Tibial nerve (tissue), 4 donors: ENCODE data around the gene INPP4B. TPM values are rescaled to one million over a fixed set of nuclear protein-coding genes. Genes with fewer than 3 reads are reported as not detected.

Experiments
- DNase-seq, 2 donors: peaks; one replicate each; pipeline ENCODE4 v3.0.0-alpha.2; 2019; ENCODE audit warnings: low spot score in 2 of 2
- H3K27ac ChIP-seq, 4 donors: fragments of 200-600 bp; sonication (generic) in 3 of 4; one replicate each; pipeline ENCODE4 v1.5.1; 2017 to 2019; ENCODE audit warnings: mild to moderate bottlenecking in 1 of 4
- H3K27me3 ChIP-seq, 2 donors: fragments of 200-600 bp; sonication (generic) in 1 of 2; one replicate each; pipeline versions ENCODE4 v1.5.1 to v1.6.0; 2017 to 2019
- H3K36me3 ChIP-seq, 3 donors: fragments of 200-600 bp; sonication (generic); one replicate each; pipeline ENCODE4 v1.5.1; 2018 to 2019
- H3K4me1 ChIP-seq, 4 donors: fragments of 200-600 bp; sonication (generic) in 3 of 4; one replicate each; pipeline ENCODE4 v1.5.1; 2017 to 2019
- H3K4me3 ChIP-seq, 4 donors: fragments of 200-600 bp; sonication (generic) in 3 of 4; one replicate each; pipeline ENCODE4 v1.5.1; 2017 to 2019; ENCODE audit warnings: mild to moderate bottlenecking in 1 of 4, moderate library complexity in 1 of 4
- H3K9me3 ChIP-seq, 4 donors: fragments of 200-600 bp; sonication (generic) in 3 of 4; one replicate each; pipeline ENCODE4 v1.5.1; 2017 to 2019
- EP300 ChIP-seq, 2 donors: sonication (generic); formaldehyde crosslinking; IDR thresholded peaks; one replicate each; pipeline ENCODE4 v1.6.1; 2017; ENCODE audit warnings: antibody characterized with exemption in 2 of 2, mild to moderate bottlenecking in 1 of 2
- POLR2A ChIP-seq, 2 donors: fragments of 450-650 bp; IDR thresholded peaks; one replicate each; pipeline ENCODE4 v1.6.1; 2017; ENCODE audit warnings: antibody characterized with exemption in 2 of 2, mild to moderate bottlenecking in 2 of 2, moderate library complexity in 2 of 2
- WGBS, 2 donors: methylation state at CpG; one replicate each; pipeline ENCODE4 v1.1.5; 2018; 5-methylcytosine and 5-hydroxymethylcytosine counted together
- total RNA-seq, 4 donors: library from RNA; depleted of rRNA; stranded (reverse); fragments of >200 nt; gene quantifications; one replicate each; pipeline ENCODE4 v1.1.0, GENCODE V29; 2016
- TF ChIP-seq, protein P1 (sequence below), 5 experiments: fragments of 200-600 bp in 3 of 5; fragments of 450-650 bp in 2 of 5; sonication (generic) in 3 of 5; IDR thresholded peaks; one replicate each; pipeline ENCODE4 v1.5.1; 2016 to 2019; ENCODE audit warnings: antibody characterized with exemption in 5 of 5, mild to moderate bottlenecking in 3 of 5, moderate library complexity in 2 of 5

Gene INPP4B
- total RNA-seq, 4 donors from 2014 or later, result 16.3 to 32.4 (median 24.8) TPM

DNA sequence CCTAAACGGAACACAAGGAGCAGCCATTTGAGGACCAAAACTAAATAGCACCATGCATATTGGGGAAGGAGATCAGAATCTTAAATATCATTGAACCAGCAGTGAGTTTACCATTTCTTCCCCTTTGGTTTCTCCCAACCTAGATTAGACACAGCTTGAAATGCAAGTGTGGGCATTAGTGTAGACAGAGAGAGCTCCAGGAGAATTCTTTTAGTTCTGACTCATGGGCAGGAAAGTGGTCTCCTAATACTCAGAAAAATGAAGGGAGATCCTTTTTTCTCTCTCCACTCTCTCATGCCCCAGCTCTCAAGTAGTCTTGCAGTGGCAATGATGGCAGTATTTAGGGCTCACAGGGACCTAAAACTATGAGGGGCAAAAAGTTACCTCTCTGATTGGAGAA is 567.9 kb downstream of the INPP4B start:
- TF ChIP-seq POLR2A (IDR thresholded peaks at IDR 0.05) (no peak), EP300 (IDR thresholded peaks at IDR 0.05) (no peak)
- TF ChIP-seq, protein P1, sequence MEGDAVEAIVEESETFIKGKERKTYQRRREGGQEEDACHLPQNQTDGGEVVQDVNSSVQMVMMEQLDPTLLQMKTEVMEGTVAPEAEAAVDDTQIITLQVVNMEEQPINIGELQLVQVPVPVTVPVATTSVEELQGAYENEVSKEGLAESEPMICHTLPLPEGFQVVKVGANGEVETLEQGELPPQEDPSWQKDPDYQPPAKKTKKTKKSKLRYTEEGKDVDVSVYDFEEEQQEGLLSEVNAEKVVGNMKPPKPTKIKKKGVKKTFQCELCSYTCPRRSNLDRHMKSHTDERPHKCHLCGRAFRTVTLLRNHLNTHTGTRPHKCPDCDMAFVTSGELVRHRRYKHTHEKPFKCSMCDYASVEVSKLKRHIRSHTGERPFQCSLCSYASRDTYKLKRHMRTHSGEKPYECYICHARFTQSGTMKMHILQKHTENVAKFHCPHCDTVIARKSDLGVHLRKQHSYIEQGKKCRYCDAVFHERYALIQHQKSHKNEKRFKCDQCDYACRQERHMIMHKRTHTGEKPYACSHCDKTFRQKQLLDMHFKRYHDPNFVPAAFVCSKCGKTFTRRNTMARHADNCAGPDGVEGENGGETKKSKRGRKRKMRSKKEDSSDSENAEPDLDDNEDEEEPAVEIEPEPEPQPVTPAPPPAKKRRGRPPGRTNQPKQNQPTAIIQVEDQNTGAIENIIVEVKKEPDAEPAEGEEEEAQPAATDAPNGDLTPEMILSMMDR (IDR thresholded peaks at IDR 0.05), result no peak
- 96 to 100% methylated on average over 1 of the region's 1 CpG for WGBS, 2 donors
- H3K4me3 ChIP-seq, result no peak overlapping the region

DNA sequence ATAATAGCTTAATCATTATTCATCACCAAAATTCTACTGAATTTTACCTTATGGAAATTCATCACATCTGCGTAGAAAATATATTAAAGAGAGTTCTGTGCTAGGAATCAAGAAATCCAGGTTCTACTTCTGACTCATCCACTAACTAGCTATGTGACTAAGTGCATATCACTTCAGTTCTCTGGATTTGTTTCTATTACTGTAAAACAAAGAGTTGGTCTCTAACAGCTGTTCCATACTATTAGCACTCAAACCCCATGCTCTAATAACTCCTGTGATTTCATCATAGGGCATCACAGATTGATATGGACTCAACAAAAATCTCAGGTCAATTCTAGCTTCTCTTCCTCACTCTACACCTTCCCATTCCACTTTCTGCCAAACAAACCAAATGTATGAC is 572.0 kb downstream of the INPP4B start:
- H3K4me3 ChIP-seq, result no peak overlapping the region
- TF ChIP-seq POLR2A (IDR thresholded peaks at IDR 0.05) (no peak), EP300 (IDR thresholded peaks at IDR 0.05) (no peak)
- TF ChIP-seq, protein P1 (IDR thresholded peaks at IDR 0.05), result no peak
- WGBS, 2 donors, result 97 to 100% methylated on average over 1 of the region's 1 CpG

More for the DNA sequence above, 567.9 kb downstream of the INPP4B start:
- no peaks in the 10 kb centered on the region for H3K36me3 ChIP-seq
- H3K9me3 ChIP-seq, result no peaks in the 10 kb centered on the region
- DNase-seq, result no peak
- no peaks in the 10 kb centered on the region for H3K4me1 ChIP-seq
- H3K27ac ChIP-seq, result no peak overlapping the region
- no peaks in the 10 kb centered on the region for H3K27me3 ChIP-seq

DNA sequence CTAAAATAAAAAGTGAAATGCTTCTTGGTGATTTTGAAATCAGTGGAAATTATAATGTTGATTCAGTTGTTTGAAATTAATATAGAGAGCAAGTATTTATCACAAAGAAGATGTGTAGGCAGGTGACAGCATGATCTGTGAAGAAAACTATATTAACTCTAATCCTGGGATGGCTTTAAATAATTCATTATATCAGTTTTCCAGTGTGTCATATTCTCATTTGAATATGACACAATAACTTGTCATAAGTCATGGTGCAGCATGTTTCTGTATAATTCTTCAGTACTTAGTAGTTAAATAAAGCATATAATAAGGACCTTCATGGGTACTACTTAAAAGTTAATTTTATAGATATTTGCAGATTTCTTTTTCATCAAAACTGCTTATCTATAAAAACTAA is 573.6 kb downstream of the INPP4B start:
- DNase-seq, result no peak
- Histone ChIP-seq H3K4me3 (no peak overlapping the region), H3K27ac (no peak overlapping the region), H3K36me3 (no peaks in the 10 kb centered on the region), H3K4me1 (no peaks in the 10 kb centered on the region), H3K9me3 (no peaks in the 10 kb centered on the region), H3K27me3 (no peaks in the 10 kb centered on the region)
- TF ChIP-seq, protein P1 (IDR thresholded peaks at IDR 0.05), result no peak
- TF ChIP-seq POLR2A (IDR thresholded peaks at IDR 0.05) (no peak), EP300 (IDR thresholded peaks at IDR 0.05) (no peak)

More for the DNA sequence above, 572.0 kb downstream of the INPP4B start:
- Histone ChIP-seq H3K9me3 (no peaks in the 10 kb centered on the region), H3K27ac (no peak overlapping the region), H3K36me3 (no peaks in the 10 kb centered on the region), H3K27me3 (no peaks in the 10 kb centered on the region), H3K4me1 (no peaks in the 10 kb centered on the region)
- no peak for DNase-seq

DNA sequence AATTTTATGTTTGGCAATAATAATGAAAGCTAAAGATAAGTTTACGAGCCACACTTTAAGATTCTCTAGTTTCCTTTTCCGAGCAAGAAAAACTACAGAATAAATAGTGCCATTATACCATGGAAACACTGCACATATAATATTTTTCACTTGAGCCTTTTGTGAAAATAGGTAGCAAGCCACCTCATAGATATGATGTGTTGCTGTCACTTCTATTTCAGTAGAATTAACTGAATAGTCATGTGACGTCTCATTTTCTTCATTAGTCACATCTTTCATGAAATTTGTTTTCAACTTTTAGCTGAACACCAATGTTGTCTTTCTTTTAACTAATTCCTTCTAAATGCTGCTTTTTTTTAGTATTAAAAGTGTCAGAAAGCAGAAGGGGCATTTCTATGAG is 574.3 kb downstream of the INPP4B start:
- H3K36me3 ChIP-seq, result no peaks in the 10 kb centered on the region
- no peaks in the 10 kb centered on the region for H3K4me1 ChIP-seq
- DNase-seq, result no peak
- H3K27me3 ChIP-seq, result no peaks in the 10 kb centered on the region
- no peak overlapping the region for H3K4me3 ChIP-seq
- no peak for TF ChIP-seq EP300 (IDR thresholded peaks at IDR 0.05)
- no peak for TF ChIP-seq POLR2A (IDR thresholded peaks at IDR 0.05)
- TF ChIP-seq, protein P1 (IDR thresholded peaks at IDR 0.05), result no peak
- 59 to 62% methylated on average over 3 of the region's 3 CpGs for WGBS, 2 donors
- no peaks in the 10 kb centered on the region for H3K9me3 ChIP-seq
- no peak overlapping the region for H3K27ac ChIP-seq

DNA sequence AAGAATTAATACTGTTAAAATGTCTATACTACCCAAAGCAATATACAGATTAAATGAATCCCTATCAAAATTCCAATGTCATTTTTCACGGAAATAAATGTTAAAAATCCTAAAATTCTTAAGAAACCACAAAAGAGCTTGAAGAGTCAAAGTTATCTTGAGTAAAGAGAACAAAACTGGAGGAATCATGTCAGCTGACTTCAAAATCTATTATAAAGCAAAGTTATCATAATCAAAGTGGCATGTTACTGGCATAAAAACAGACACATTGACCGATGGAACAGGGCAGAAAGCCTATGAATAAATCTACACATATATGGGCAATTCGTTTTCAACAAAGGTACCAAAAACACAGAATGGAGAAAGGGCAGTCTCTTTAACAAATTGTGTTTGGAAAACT is 579.0 kb downstream of the INPP4B start:
- 78 to 84% methylated on average over 3 of the region's 3 CpGs for WGBS, 2 donors
- Histone ChIP-seq H3K36me3 (no peaks in the 10 kb centered on the region), H3K4me3 (no peak overlapping the region), H3K9me3 (no peaks in the 10 kb centered on the region), H3K4me1 (no peaks in the 10 kb centered on the region), H3K27me3 (no peaks in the 10 kb centered on the region), H3K27ac (no peak overlapping the region)
- TF ChIP-seq, protein P1 (IDR thresholded peaks at IDR 0.05), result no peak
- TF ChIP-seq POLR2A (IDR thresholded peaks at IDR 0.05), result no peak
- TF ChIP-seq EP300 (IDR thresholded peaks at IDR 0.05), result no peak
- DNase-seq, result no peak
